Trophoblast cell (in vitro differentiated cells and primary cell): ENCODE data around the gene ACHE.

Source experiments
- DNase-seq, 2 donors: peaks; one replicate each; pipeline ENCODE4 v3.0.0-alpha.2; 2016
- H2AFZ ChIP-seq: 2 replicates; pipeline ENCODE4 v1.6.1; 2013; ENCODE audit warnings: low read length, moderate library complexity, mild to moderate bottlenecking; ENCODE audit not compliant: insufficient read depth, poor library complexity
- H2AK5ac ChIP-seq: 2 replicates; pipeline ENCODE4 v1.6.1; 2013; ENCODE audit warnings: mild to moderate bottlenecking, low read length
- H2BK120ac ChIP-seq: 2 replicates; pipeline ENCODE4 v1.6.1; 2013; ENCODE audit warnings: low read length, mild to moderate bottlenecking, moderate library complexity; ENCODE audit not compliant: insufficient read depth, poor library complexity
- H2BK12ac ChIP-seq: 2 replicates; pipeline ENCODE4 v1.6.1; 2013; ENCODE audit warnings: mild to moderate bottlenecking, low read length, moderate library complexity
- H2BK5ac ChIP-seq: 2 replicates; pipeline ENCODE4 v1.6.1; 2013; ENCODE audit warnings: low read length, low read depth, moderate library complexity, mild to moderate bottlenecking; ENCODE audit not compliant: poor library complexity
- H3K14ac ChIP-seq: 2 replicates; pipeline ENCODE4 v1.6.1; 2013; ENCODE audit warnings: mild to moderate bottlenecking, low read length
- H3K18ac ChIP-seq: 2 replicates; pipeline ENCODE4 v1.6.1; 2013; ENCODE audit warnings: mild to moderate bottlenecking, low read length
- H3K23ac ChIP-seq: 2 replicates; pipeline ENCODE4 v1.6.1; 2013; ENCODE audit warnings: low read length
- H3K27ac ChIP-seq: 2 replicates; pipeline ENCODE4 v1.5.1; 2013; ENCODE audit warnings: low read depth, mild to moderate bottlenecking, inconsistent platforms, low read length, moderate library complexity
- H3K27me3 ChIP-seq: 2 replicates; pipeline ENCODE4 v1.6.1; 2013; ENCODE audit warnings: inconsistent platforms, mild to moderate bottlenecking, low read length, moderate library complexity; ENCODE audit not compliant: insufficient read depth
- H3K36me3 ChIP-seq, 2 experiments: 1 replicate in 1 of 2; 2 replicates in 1 of 2; pipeline ENCODE4 v1.6.1; 2013; ENCODE audit warnings: low read length in 2 of 2, mild to moderate bottlenecking in 2 of 2, moderate library complexity in 1 of 2; ENCODE audit not compliant: insufficient read depth in 2 of 2, control insufficient read depth in 1 of 2
- H3K4ac ChIP-seq: 2 replicates; pipeline ENCODE4 v1.6.1; 2013; ENCODE audit warnings: low read depth, mild to moderate bottlenecking, low read length, moderate library complexity
- H3K4me1 ChIP-seq, 2 experiments: 1 replicate in 1 of 2; 2 replicates in 1 of 2; pipeline ENCODE4 v1.6.1; 2013; ENCODE audit warnings: low read length in 2 of 2, mild to moderate bottlenecking in 2 of 2, moderate library complexity in 1 of 2; ENCODE audit not compliant: insufficient read depth in 2 of 2, control insufficient read depth in 1 of 2
- H3K4me2 ChIP-seq: 2 replicates; pipeline ENCODE4 v1.6.1; 2013; ENCODE audit warnings: inconsistent platforms, mild to moderate bottlenecking, low read length, moderate library complexity
- H3K4me3 ChIP-seq: 2 replicates; pipeline ENCODE4 v1.5.1; 2013; ENCODE audit warnings: mild to moderate bottlenecking, low read depth, low read length, inconsistent platforms
- H3K79me1 ChIP-seq: one replicate; pipeline ENCODE4 v1.6.1; 2013; ENCODE audit warnings: low read length
- H3K79me2 ChIP-seq: 2 replicates; pipeline ENCODE4 v1.6.1; 2013; ENCODE audit warnings: low read length, mild to moderate bottlenecking; ENCODE audit not compliant: control insufficient read depth, insufficient read depth, poor library complexity
- H3K9ac ChIP-seq: 2 replicates; pipeline ENCODE4 v1.6.1; 2013; ENCODE audit warnings: mild to moderate bottlenecking, low read length
- H3K9me3 ChIP-seq: 2 replicates; pipeline ENCODE4 v1.6.1; 2013; ENCODE audit warnings: low read depth, mild to moderate bottlenecking, control low read depth, inconsistent platforms, low read length; ENCODE audit not compliant: insufficient read depth
- H4K12ac ChIP-seq: 2 replicates; pipeline ENCODE4 v1.6.1; 2013; ENCODE audit warnings: low read depth, mild to moderate bottlenecking, low read length, moderate library complexity
- H4K8ac ChIP-seq: 2 replicates; pipeline ENCODE4 v1.6.1; 2013; ENCODE audit warnings: low read depth, mild to moderate bottlenecking, low read length, moderate library complexity
- H4K91ac ChIP-seq: one replicate; pipeline ENCODE4 v1.6.1; 2013; ENCODE audit warnings: low read depth, mild to moderate bottlenecking, low read length, moderate library complexity
- WGBS: extraction: QIAGEN DNeasy Blood & Tissue Kit; methylation state at CpG from one replicate; pipeline ENCODE4 v1.1.7; 2013; ENCODE audit warnings: missing lambda C conversion rate; ENCODE audit not compliant: insufficient read length, insufficient coverage; ENCODE audit errors: extremely low coverage; 5-methylcytosine and 5-hydroxymethylcytosine counted together

ACHE gene

DNA sequence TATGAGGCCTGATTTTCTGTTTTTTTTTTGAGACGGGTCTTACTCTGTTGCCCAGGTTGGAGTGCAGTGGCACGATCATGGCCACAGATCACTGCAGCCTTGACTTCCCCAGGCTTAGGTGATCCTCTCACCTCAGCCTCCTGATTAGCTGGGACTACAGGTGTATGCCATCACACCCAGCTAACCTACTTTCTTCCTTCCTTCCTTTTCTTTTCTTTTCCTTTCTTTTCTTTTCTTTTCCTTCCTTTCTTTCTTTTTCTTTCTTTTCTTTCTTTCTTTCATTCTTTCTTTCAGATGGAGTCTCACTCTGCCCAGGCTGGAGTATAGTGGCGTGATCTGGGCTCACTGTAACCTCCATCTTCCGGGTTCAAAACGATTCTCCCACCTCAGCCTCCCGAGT is 17.0 kb downstream of the ACHE start:
- Histone ChIP-seq H2AFZ (no peak overlapping the region), H3K27me3 (no peaks in the 10 kb centered on the region), H2BK120ac (no peak overlapping the region), H4K8ac (no peak overlapping the region), H3K4me1 (peaks cover 5 to 10% of the 10 kb centered on the region in 2 experiments), H3K79me1 (peaks cover 12% of the 10 kb centered on the region), H3K4me2 (no peak overlapping the region), H3K14ac (no peak overlapping the region), H3K18ac (no peak overlapping the region), H3K79me2 (peaks cover 31% of the 10 kb centered on the region), H3K27ac (no peak overlapping the region), H3K36me3 (peaks cover 53 to 60% of the 10 kb centered on the region in 2 experiments), H4K91ac (no peak overlapping the region), H4K12ac (no peak overlapping the region), H3K23ac (no peak overlapping the region), H3K4ac (peak overlapping the region; percentile 80), H3K9ac (no peak overlapping the region), H2AK5ac (no peak overlapping the region), H2BK12ac (no peak overlapping the region), H2BK5ac (no peak overlapping the region), H3K4me3 (no peak overlapping the region), H3K9me3 (no peaks in the 10 kb centered on the region)
- DNase-seq, result no peak
- WGBS, result no CpG with 5 or more reads among the region's 6 CpGs

GRCh38 chr7:100878013-100878412 is 17.7 kb downstream of the ACHE start:
- peaks cover 5 to 10% of the 10 kb centered on the region in 2 experiments for H3K4me1 ChIP-seq
- H3K9me3 ChIP-seq, result no peaks in the 10 kb centered on the region
- H2BK12ac ChIP-seq, result no peak overlapping the region
- H2BK120ac ChIP-seq, result no peak overlapping the region
- H3K27ac ChIP-seq, result no peak overlapping the region
- H3K4ac ChIP-seq, result peak overlapping the region; percentile 77
- H3K36me3 ChIP-seq, result peaks cover 51 to 59% of the 10 kb centered on the region in 2 experiments
- H3K4me2 ChIP-seq, result no peak overlapping the region
- H2AK5ac ChIP-seq, result no peak overlapping the region
- no peak overlapping the region for H3K18ac ChIP-seq
- no peak overlapping the region for H4K12ac ChIP-seq
- H3K79me1 ChIP-seq, result peaks cover 12% of the 10 kb centered on the region
- H3K4me3 ChIP-seq, result no peak overlapping the region
- no peaks in the 10 kb centered on the region for H3K27me3 ChIP-seq
- no peak for DNase-seq
- no peak overlapping the region for H4K91ac ChIP-seq
- no CpG with 5 or more reads among the region's 7 CpGs for WGBS
- H3K14ac ChIP-seq, result no peak overlapping the region
- no peak overlapping the region for H2AFZ ChIP-seq
- no peak overlapping the region for H3K9ac ChIP-seq
- H3K23ac ChIP-seq, result no peak overlapping the region
- no peak overlapping the region for H4K8ac ChIP-seq
- no peak overlapping the region for H2BK5ac ChIP-seq
- peaks cover 31% of the 10 kb centered on the region for H3K79me2 ChIP-seq

GRCh38 chr7:100875356-100875751 is 20.3 kb downstream of the ACHE start:
- no peak overlapping the region for H3K23ac ChIP-seq
- peak overlapping the region; percentile 12 for H2BK12ac ChIP-seq
- peak overlapping the region; percentile 62 for H2AK5ac ChIP-seq
- peak overlapping the region; percentile 90 for H2BK5ac ChIP-seq
- H4K8ac ChIP-seq, result peak overlapping the region; percentile 52
- peak overlapping the region; percentile 100 for H3K9ac ChIP-seq
- H3K4me2 ChIP-seq, result peak overlapping the region; percentile 98
- H3K18ac ChIP-seq, result peak overlapping the region; percentile 92
- peaks cover 31% of the 10 kb centered on the region for H3K79me2 ChIP-seq
- H2AFZ ChIP-seq, result peak overlapping the region; percentile 66
- peak overlapping the region; percentile 92 for H2BK120ac ChIP-seq
- DNase-seq, result peak in 1 of 2 donors; percentile 45
- no peaks in the 10 kb centered on the region for H3K9me3 ChIP-seq
- H3K27ac ChIP-seq, result peak overlapping the region; percentile 85
- peak overlapping the region; percentile 76 for H4K91ac ChIP-seq
- peak overlapping the region; percentile 95 for H3K14ac ChIP-seq
- peak overlapping the region; percentile 88 for H3K4me3 ChIP-seq
- H3K27me3 ChIP-seq, result no peaks in the 10 kb centered on the region
- no CpG with 5 or more reads among the region's 39 CpGs for WGBS
- H3K4ac ChIP-seq, result peak overlapping the region; percentile 99
- peaks cover 5 to 10% of the 10 kb centered on the region in 2 experiments for H3K4me1 ChIP-seq
- peak overlapping the region; percentile 65 for H4K12ac ChIP-seq
- peaks cover 52 to 56% of the 10 kb centered on the region in 2 experiments for H3K36me3 ChIP-seq
- H3K79me1 ChIP-seq, result peaks cover 12% of the 10 kb centered on the region

GRCh38 chr7:100874577-100875355 is 20.9 kb downstream of the ACHE start, which contains the start of gene SRRT:
Gene SRRT (plus strand): TSS chr7:100875103. CDS start chr7:100875591, 488 bp downstream.
- Histone ChIP-seq H2BK120ac (peak within 1 kb of the TSS; percentile 96), H3K14ac (peak within 1 kb of the TSS; percentile 99), H3K23ac (no peak within 1 kb of the TSS), H2BK12ac (peak within 1 kb of the TSS; percentile 12), H3K27ac (peak within 1 kb of the TSS; percentile 90), H3K4me3 (peak within 1 kb of the TSS; percentile 88), H3K9me3 (no peaks in the 10 kb centered on the region), H2BK5ac (peak within 1 kb of the TSS; percentile 90), H3K4me2 (peak within 1 kb of the TSS; percentile 98), H3K79me2 (peaks cover 28% of the 10 kb centered on the region), H3K18ac (peak within 1 kb of the TSS; percentile 96), H4K91ac (peak within 1 kb of the TSS; percentile 97), H3K4ac (peak within 1 kb of the TSS; percentile 99), H3K27me3 (no peaks in the 10 kb centered on the region), H2AFZ (peak within 1 kb of the TSS; percentile 89), H3K9ac (peak within 1 kb of the TSS; percentile 100), H2AK5ac (peak within 1 kb of the TSS; percentile 89), H4K12ac (peak within 1 kb of the TSS; percentile 99), H4K8ac (peak within 1 kb of the TSS; percentile 100), H3K36me3 (peaks cover 52 to 57% of the 10 kb centered on the region in 2 experiments), H3K4me1 (peaks cover 5 to 10% of the 10 kb centered on the region in 2 experiments), H3K79me1 (peaks cover 12% of the 10 kb centered on the region)
- WGBS, result no CpG with 5 or more reads among the region's 79 CpGs
- peak; percentile 98 to 100 for DNase-seq
